GM19455 (cell line): ENCODE data around the gene NDUFB3.

Source experiments
- ATAC-seq: cut with Tn5 transposase; IDR thresholded peaks from one replicate; pipeline ENCODE4 v1.9.1; 2021; ENCODE audit not compliant: unreplicated experiment

NDUFB3 gene

GRCh38 chr2:201128033-201128432 lies 56.2 kb downstream of the NDUFB3 start:
- no peak for ATAC-seq

GRCh38 chr2:201128933-201129505 lies 57.2 kb downstream of the NDUFB3 start:
- no peak for ATAC-seq

- no peak for ATAC-seq
Observed at GRCh38 chr2:201130524-201131186, 58.9 kb downstream of the NDUFB3 start.

GRCh38 chr2:201132518-201132917 lies 60.7 kb downstream of the NDUFB3 start:
- no peak for ATAC-seq
